K562 (cell line): ENCODE results near the gene SMPDL3B. TPM values are rescaled to one million over a fixed set of nuclear protein-coding genes. Genes with fewer than 3 reads are reported as not detected.

Experiments used
- ATAC-seq: fragments of 200-7000 bp; cut with Tn5 transposase; 3 replicates; pipeline ENCODE4 v1.9.1; 2020; ENCODE audit warnings: moderate library complexity
- BruUV-seq: library from RNA; stranded (reverse); fragments of 400-500 nt; replicated peaks from 2 replicates; lab custom pipeline; 2021; lab: Mats Ljungman, UMichigan
- CTCF ChIA-PET: fragments of 300-600 bp; formaldehyde crosslinking; extraction: SDS; loops from one replicate; lab custom pipeline; 2021; ENCODE audit warnings: low intra/inter-chr PET ratio; lab: Yijun Ruan, JAX
- POLR2A ChIA-PET: fragments of 300-600, 350-650 bp; sonication (Branson Sonifier 250); formaldehyde crosslinking; extraction: SDS; loops from one replicate; lab custom pipeline; 2021; ENCODE audit warnings: antibody characterized with exemption, inconsistent platforms; lab: Yijun Ruan, JAX
- DNase-seq, 4 experiments: peaks; one replicate each; pipeline versions ENCODE4 v3.0.0 to v3.0.0-alpha.2; 2011 to 2018; ENCODE audit warnings: low spot score in 3 of 4, mixed read lengths in 3 of 4; ENCODE audit errors: extremely low read depth in 1 of 4
- FAIRE-seq: peaks from 2 replicates; lab custom pipeline; 2011; peaks lifted over from hg19 to GRCh38; lab: Jason Lieb, UNC
- H2AFZ ChIP-seq: 2 replicates; pipeline ENCODE4 v1.6.0; 2011; ENCODE audit warnings: low read depth, low read length, control low read depth, inconsistent platforms
- H3K27ac ChIP-seq: fragments of 200-600 bp; 3 replicates; pipeline ENCODE4 v1.8.0; 2011; ENCODE audit warnings: low read depth, mild to moderate bottlenecking, control low read depth, inconsistent platforms, low read length, moderate library complexity, mixed read lengths; ENCODE audit errors: extremely low read depth
- H3K27me3 ChIP-seq, 2 experiments: fragments of 300-600 bp in 1 of 2; 2 replicates in 1 of 2; 3 replicates in 1 of 2; pipeline versions ENCODE4 v1.6.0 to v1.8.0; 2011; ENCODE audit warnings: inconsistent platforms in 2 of 2, low read length in 2 of 2, mild to moderate bottlenecking in 1 of 2, mixed read lengths in 1 of 2, moderate library complexity in 1 of 2; ENCODE audit not compliant: control insufficient read depth in 2 of 2, insufficient read depth in 2 of 2
- H3K36me3 ChIP-seq: fragments of 300-600 bp; 3 replicates; pipeline ENCODE4 v1.8.0; 2011; ENCODE audit warnings: mild to moderate bottlenecking, low read length, inconsistent platforms; ENCODE audit not compliant: control insufficient read depth, insufficient read depth
- H3K4me1 ChIP-seq, 2 experiments: fragments of 200-600 bp in 1 of 2; replicated peaks in 1 of 2; 2 replicates in 1 of 2; 3 replicates in 1 of 2; pipeline versions ENCODE4 v1.5.1 to v1.8.0; 2011; ENCODE audit warnings: inconsistent platforms in 2 of 2, low read length in 2 of 2, mild to moderate bottlenecking in 1 of 2, mixed read lengths in 1 of 2, moderate library complexity in 1 of 2; ENCODE audit not compliant: control insufficient read depth in 2 of 2, insufficient read depth in 2 of 2
- H3K4me2 ChIP-seq: 2 replicates; pipeline ENCODE4 v1.6.1; 2011; ENCODE audit warnings: low read length, control low read depth, inconsistent platforms, mixed read lengths; ENCODE audit not compliant: insufficient read depth
- H3K4me3 ChIP-seq: fragments of 200-600 bp; sonication (generic), shearing (Covaris generic); 2 replicates; pipeline ENCODE4 v1.5.1; 2016; ENCODE audit warnings: control low read depth, inconsistent platforms
- H3K79me2 ChIP-seq: fragments of 200-600 bp; 3 replicates; pipeline ENCODE4 v1.8.0; 2011; ENCODE audit warnings: low read length, inconsistent platforms; ENCODE audit not compliant: control insufficient read depth, insufficient read depth
- H3K9ac ChIP-seq, 2 experiments: 2 replicates each; pipeline versions ENCODE4 v1.6.0 to v1.6.1; 2011; ENCODE audit warnings: low read depth in 2 of 2, low read length in 2 of 2, control low read depth in 1 of 2, inconsistent platforms in 1 of 2, mild to moderate bottlenecking in 1 of 2, mixed read lengths in 1 of 2; ENCODE audit not compliant: insufficient read depth in 1 of 2
- H3K9me1 ChIP-seq: one replicate; pipeline ENCODE4 v1.6.0; 2011; ENCODE audit warnings: inconsistent platforms, mild to moderate bottlenecking, low read length, moderate library complexity; ENCODE audit not compliant: control insufficient read depth, insufficient read depth
- H3K9me3 ChIP-seq: replicated peaks from 2 replicates; pipeline ENCODE4 v1.5.1; 2011; ENCODE audit warnings: low read depth, low read length, inconsistent platforms; ENCODE audit not compliant: control insufficient read depth, insufficient read depth
- H4K20me1 ChIP-seq: replicated peaks from 2 replicates; pipeline ENCODE4 v1.6.1; 2011; ENCODE audit warnings: low read length, inconsistent platforms, mixed read lengths; ENCODE audit not compliant: control insufficient read depth, insufficient read depth
- DMBX1 ChIP-seq: fragments of 250-450 bp; sonication (Bioruptor Pico); IDR thresholded peaks from 2 replicates; pipeline ENCODE4 v1.8.0; 2022; ENCODE audit warnings: inconsistent platforms, mild to moderate bottlenecking, moderate library complexity, borderline replicate concordance
- ILF3 ChIP-seq: fragments of 450-650 bp; IDR thresholded peaks from 2 replicates; pipeline ENCODE4 v1.6.1; 2018; ENCODE audit warnings: antibody characterized with exemption, mild to moderate bottlenecking, moderate library complexity, borderline replicate concordance
- MBD1 ChIP-seq: fragments of 250-450 bp; sonication (Bioruptor Pico); IDR thresholded peaks from 2 replicates; pipeline ENCODE4 v1.8.0; 2022; ENCODE audit warnings: inconsistent platforms
- WGBS: fragments of 100-300 bp; shearing (Covaris generic); methylation state at CpG from one replicate; pipeline ENCODE4 v1.1.6; 2016; ENCODE audit warnings: low coverage, mixed read lengths; ENCODE audit not compliant: insufficient coverage; ENCODE audit errors: missing lambda C conversion rate; 5-methylcytosine and 5-hydroxymethylcytosine counted together
- in situ Hi-C: fragments of 300-500 bp; cut with MboI; formaldehyde crosslinking; loops from 4 replicates; pipeline ENCODE4 v1.15.0; 2018; ENCODE audit warnings: inconsistent platforms, mixed read lengths
- intact Hi-C: fragments of 100-400 bp; cut with micrococcal nuclease; formaldehyde crosslinking; loops from 2 replicates; pipeline ENCODE4 v1.14.2; 2022
- polyA plus RNA-seq, 8 experiments: library from polyadenylated mRNA; depleted of rRNA in 4 of 8; stranded (reverse) in 5 of 8; unstranded in 3 of 8; fragments of >200 nt; fragmentation: Nextera tagmentation in 2 of 8; fragmentation: Illumina TruSeq in 1 of 8; extraction: Ambion mirVana in 2 of 8; extraction: Trizol in 1 of 8; gene quantifications; 2 replicates each; pipeline versions ENCODE4 v1.2.1 to v1.2.3, GENCODE V29; 2011 to 2014; ENCODE audit warnings: inconsistent platforms in 1 of 8, missing spikeins in 1 of 8
- total RNA-seq, 7 experiments: library from RNA; depleted of rRNA in 6 of 7; stranded (reverse); fragments of >200 nt in 6 of 7; fragmentation: Illumina TruSeq in 2 of 7; extraction: Trizol in 2 of 7; gene quantifications; 2 replicates each; pipeline versions ENCODE4 v1.2.1 to v1.2.3, GENCODE V29; 2011 to 2021; ENCODE audit warnings: low replicate concordance in 1 of 7

Gene SMPDL3B
- total and polyA plus RNA-seq, 9 of the 15 experiments (the other 6 are each of a cell fraction or from before 2014, with no cell fraction given): 0.07 to 1.2 (median 0.73) TPM

GRCh38 chr1:27960762-27961645 lies 26.2 kb downstream of the SMPDL3B start:
- TF ChIP-seq DMBX1 (CRISPR knock-in tag): no peak
- Histone ChIP-seq H4K20me1 (no peaks in the 10 kb centered on the region), H3K27me3 (no peaks in the 10 kb centered on the region), H3K79me2 (no peaks in the 10 kb centered on the region), H3K36me3 (no peaks in the 10 kb centered on the region), H3K4me3 (no peak overlapping the region), H3K9me1 (no peaks in the 10 kb centered on the region), H3K4me1 (peaks cover 0 to 28% of the 10 kb centered on the region in 2 experiments; a peak in 3 of 5 replicates), H3K9me3 (no peaks in the 10 kb centered on the region), H3K27ac (no peak overlapping the region), H3K4me2 (no peak overlapping the region), H3K9ac (peak overlapping the region in 1 of 2 experiments; percentile 82; a peak in 2 of 4 replicates), H2AFZ (no peak overlapping the region)
- no peak for DNase-seq
- peak; percentile 48 for FAIRE-seq
- intact Hi-C loops (no loop called here), in situ Hi-C loops (no loop called here)
- no peak for ATAC-seq
- ChIA-PET CTCF (no interaction called here), POLR2A (interaction anchor here (0.7 to 1.4 kb wide), 5 partner anchors 11 to 115 kb away, joined by 3 to 4 read pairs (median 3); no protein-coding TSS in a partner anchor)
- WGBS: 41% methylated on average over 13 of the region's 13 CpGs
- no TSS peak for BruUV-seq

- FAIRE-seq: no peak
Measured at GRCh38 chr1:27961646-27962221, 26.9 kb downstream of the SMPDL3B start.

More at GRCh38 chr1:27961646-27962221, 26.9 kb downstream of the SMPDL3B start:
- ChIA-PET CTCF (no interaction called here), POLR2A (interaction anchor here (0.6 to 1.4 kb wide), 5 partner anchors 10 to 116 kb away, joined by 3 to 4 read pairs (median 3); no protein-coding TSS in a partner anchor)
- ATAC-seq: no peak
- H3K9me3 ChIP-seq: no peaks in the 10 kb centered on the region
- in situ Hi-C loops (no loop called here), intact Hi-C loops (no loop called here)
- TSS peak; percentile 35 for BruUV-seq
- no peak for DNase-seq
- peaks cover 0 to 32% of the 10 kb centered on the region in 2 experiments; a peak in 3 of 5 replicates for H3K4me1 ChIP-seq
- WGBS: 22% methylated on average over 4 of the region's 4 CpGs
- H3K9ac ChIP-seq: no peak overlapping the region
- no peaks in the 10 kb centered on the region for H4K20me1 ChIP-seq
- H3K4me3 ChIP-seq: no peak overlapping the region
- no peak overlapping the region for H3K4me2 ChIP-seq
- H3K27ac ChIP-seq: no peak overlapping the region
- TF ChIP-seq MBD1 (CRISPR knock-in tag): no peak
- TF ChIP-seq ILF3: no peak
- H3K9me1 ChIP-seq: no peaks in the 10 kb centered on the region
- no peaks in the 10 kb centered on the region for H3K79me2 ChIP-seq
- H2AFZ ChIP-seq: no peak overlapping the region
- no peaks in the 10 kb centered on the region for H3K27me3 ChIP-seq
- H3K36me3 ChIP-seq: no peaks in the 10 kb centered on the region
